Measurements from ENCODE around the gene HPN. TPM values are rescaled to one million over a fixed set of nuclear protein-coding genes. Genes with fewer than 3 reads are reported as not detected.

The HPN gene
- polyA plus RNA-seq, 3 donors = 0.05 TPM; not detected in 2

- DNase-seq = no peak
- H3K27ac ChIP-seq (ENCODE audit: low read depth in 1 of 2, low read length in 2 of 2) = no peak overlapping the region
- peaks cover 3 to 7% (median 6%) of the 10 kb centered on the region in 3 donors for H3K27me3 Mint-ChIP-seq (ENCODE audit: low read depth in 3 of 3)
Observed at GRCh38 chr19:35084509-35084762, 42.9 kb downstream of the HPN start.

GRCh38 chr19:35085947-35086346 lies 44.4 kb downstream of the HPN start:
- H2AFZ ChIP-seq (ENCODE audit: insufficient read depth, low read depth, low read length, poor library complexity, severe bottlenecking) = no peak overlapping the region

More at GRCh38 chr19:35084509-35084762, 42.9 kb downstream of the HPN start:
- H4K20me1 ChIP-seq (ENCODE audit: insufficient read depth, low read length) = no peaks in the 10 kb centered on the region
- no peaks in the 10 kb centered on the region for H3K9me3 ChIP-seq (replicated peaks in 1 of 2; ENCODE audit: control insufficient read depth in 1 of 2, insufficient read depth in 1 of 2, low read length in 2 of 2)
- no peak overlapping the region for H3K4me3 ChIP-seq (replicated peaks in 1 of 3; ENCODE audit: low read depth in 2 of 3, low read length in 3 of 3)
- intact Hi-C loops (cut with micrococcal nuclease) = no loop called here
- no peak overlapping the region for H3K9ac ChIP-seq (ENCODE audit: insufficient read depth, low read length, poor library complexity, severe bottlenecking)
- H3K27me3 ChIP-seq (ENCODE audit: control insufficient read depth in 2 of 2, insufficient read depth in 2 of 2, low read length in 2 of 2) = no peaks in the 10 kb centered on the region
- TF ChIP-seq, protein P1, sequence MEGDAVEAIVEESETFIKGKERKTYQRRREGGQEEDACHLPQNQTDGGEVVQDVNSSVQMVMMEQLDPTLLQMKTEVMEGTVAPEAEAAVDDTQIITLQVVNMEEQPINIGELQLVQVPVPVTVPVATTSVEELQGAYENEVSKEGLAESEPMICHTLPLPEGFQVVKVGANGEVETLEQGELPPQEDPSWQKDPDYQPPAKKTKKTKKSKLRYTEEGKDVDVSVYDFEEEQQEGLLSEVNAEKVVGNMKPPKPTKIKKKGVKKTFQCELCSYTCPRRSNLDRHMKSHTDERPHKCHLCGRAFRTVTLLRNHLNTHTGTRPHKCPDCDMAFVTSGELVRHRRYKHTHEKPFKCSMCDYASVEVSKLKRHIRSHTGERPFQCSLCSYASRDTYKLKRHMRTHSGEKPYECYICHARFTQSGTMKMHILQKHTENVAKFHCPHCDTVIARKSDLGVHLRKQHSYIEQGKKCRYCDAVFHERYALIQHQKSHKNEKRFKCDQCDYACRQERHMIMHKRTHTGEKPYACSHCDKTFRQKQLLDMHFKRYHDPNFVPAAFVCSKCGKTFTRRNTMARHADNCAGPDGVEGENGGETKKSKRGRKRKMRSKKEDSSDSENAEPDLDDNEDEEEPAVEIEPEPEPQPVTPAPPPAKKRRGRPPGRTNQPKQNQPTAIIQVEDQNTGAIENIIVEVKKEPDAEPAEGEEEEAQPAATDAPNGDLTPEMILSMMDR (IDR thresholded peaks at IDR 0.05) = no peak
- no peaks in the 10 kb centered on the region for H3K4me1 ChIP-seq (ENCODE audit: control insufficient read depth in 1 of 2, insufficient read depth in 2 of 2, low read length in 2 of 2)
- no peaks in the 10 kb centered on the region for H3K36me3 ChIP-seq (replicated peaks in 1 of 2; ENCODE audit: control insufficient read depth in 1 of 2, insufficient read depth in 2 of 2, low read length in 2 of 2)
- WGBS (ENCODE audit: insufficient coverage) = 96% methylated on average over 2 of the region's 3 CpGs
- H3K4me2 ChIP-seq (replicated peaks; ENCODE audit: extremely low read depth, low read length, poor library complexity, severe bottlenecking) = no peak overlapping the region
- Mint-ChIP-seq H3K9me3 (no peaks in the 10 kb centered on the region), H3K36me3 (no peaks in the 10 kb centered on the region), H3K4me1 (no peaks in the 10 kb centered on the region), H3K4me3 (no peak overlapping the region), H3K27ac (peak overlapping the region in 1 of 7 donors; percentile 9)
- H2AFZ ChIP-seq (ENCODE audit: insufficient read depth, low read depth, low read length, poor library complexity, severe bottlenecking) = no peak overlapping the region
- no peaks in the 10 kb centered on the region for H3K79me2 ChIP-seq (ENCODE audit: insufficient read depth, low read length)

More at GRCh38 chr19:35085947-35086346, 44.4 kb downstream of the HPN start:
- H3K27me3 Mint-ChIP-seq (ENCODE audit: low read depth in 3 of 3) = peaks cover 6 to 11% (median 7%) of the 10 kb centered on the region in 3 donors
- Histone ChIP-seq H3K27ac (ENCODE audit: low read depth in 1 of 2, low read length in 2 of 2) (no peak overlapping the region), H3K9me3 (replicated peaks in 1 of 2; ENCODE audit: control insufficient read depth in 1 of 2, insufficient read depth in 1 of 2, low read length in 2 of 2) (no peaks in the 10 kb centered on the region), H3K79me2 (ENCODE audit: insufficient read depth, low read length) (no peaks in the 10 kb centered on the region), H3K27me3 (ENCODE audit: control insufficient read depth in 2 of 2, insufficient read depth in 2 of 2, low read length in 2 of 2) (peaks cover 0 to 4% of the 10 kb centered on the region in 2 donors), H4K20me1 (ENCODE audit: insufficient read depth, low read length) (no peaks in the 10 kb centered on the region), H3K36me3 (replicated peaks in 1 of 2; ENCODE audit: control insufficient read depth in 1 of 2, insufficient read depth in 2 of 2, low read length in 2 of 2) (no peaks in the 10 kb centered on the region), H3K9ac (ENCODE audit: insufficient read depth, low read length, poor library complexity, severe bottlenecking) (no peak overlapping the region), H3K4me1 (ENCODE audit: control insufficient read depth in 1 of 2, insufficient read depth in 2 of 2, low read length in 2 of 2) (no peaks in the 10 kb centered on the region), H3K4me2 (replicated peaks; ENCODE audit: extremely low read depth, low read length, poor library complexity, severe bottlenecking) (no peak overlapping the region), H3K4me3 (replicated peaks in 1 of 3; ENCODE audit: low read depth in 2 of 3, low read length in 3 of 3) (no peak overlapping the region)
- no CpG with 5 or more reads among the region's 6 CpGs for WGBS (ENCODE audit: insufficient coverage)
- no peak for DNase-seq
- intact Hi-C loops (cut with micrococcal nuclease) = no loop called here
- no peak overlapping the region for H3K27ac Mint-ChIP-seq
- no peaks in the 10 kb centered on the region for H3K36me3 Mint-ChIP-seq
- TF ChIP-seq, protein P1 (IDR thresholded peaks at IDR 0.05) = no peak
- no peaks in the 10 kb centered on the region for H3K9me3 Mint-ChIP-seq
- H3K4me1 Mint-ChIP-seq = peaks cover 8% of the 10 kb centered on the region
- no peak overlapping the region for H3K4me3 Mint-ChIP-seq
